GM12878 (cell line): ENCODE measurements around the gene TRIM9. TPM values are rescaled to one million over a fixed set of nuclear protein-coding genes. Genes with fewer than 3 reads are reported as not detected.

Experiments
- ATAC-seq: fragments of 200-7000 bp; cut with Tn5 transposase; 3 replicates; pipeline ENCODE4 v1.9.1; 2020; ENCODE audit warnings: mild to moderate bottlenecking, moderate library complexity
- BruUV-seq: library from RNA; stranded (reverse); fragments of 400-500 nt; replicated peaks from 2 replicates; lab custom pipeline; 2021; lab: Mats Ljungman, UMichigan
- CTCF ChIA-PET: fragments of 300-600 bp; sonication (Branson Sonifier 250); formaldehyde crosslinking; extraction: SDS; loops from one replicate; lab custom pipeline; 2021; ENCODE audit warnings: inconsistent platforms; lab: Yijun Ruan, JAX
- POLR2A ChIA-PET: fragments of 350-600 bp; formaldehyde crosslinking; extraction: SDS; loops from one replicate; lab custom pipeline; 2021; ENCODE audit warnings: inconsistent platforms; lab: Charles Lee
- RAD21 ChIA-PET: fragments of 300-600 bp; sonication (Branson Sonifier 250); formaldehyde crosslinking; loops from one replicate; lab custom pipeline; 2023; ENCODE audit warnings: antibody characterized with exemption; ENCODE audit not compliant: unreplicated experiment; lab: Charles Lee
- SMC1A ChIA-PET: fragments of 300-600 bp; sonication (Branson Sonifier 250); formaldehyde crosslinking; loops from one replicate; lab custom pipeline; 2023; ENCODE audit not compliant: unreplicated experiment, uncharacterized antibody; lab: Charles Lee
- DNase-seq: peaks from one replicate; pipeline ENCODE4 v3.0.0-alpha.2; 2011; ENCODE audit warnings: low read depth, low spot score
- FAIRE-seq: peaks from 3 replicates; lab custom pipeline; 2011; peaks lifted over from hg19 to GRCh38; lab: Jason Lieb, UNC
- H2AFZ ChIP-seq: 2 replicates; pipeline ENCODE4 v1.6.0; 2011; ENCODE audit warnings: low read depth, low read length, control low read depth; ENCODE audit not compliant: control insufficient read depth
- H3K27ac ChIP-seq: 2 replicates; pipeline ENCODE4 v1.5.1; 2011; ENCODE audit warnings: control low read depth; ENCODE audit not compliant: control insufficient read depth, insufficient read depth
- H3K27me3 ChIP-seq, 2 experiments: replicated peaks in 1 of 2; 2 replicates each; pipeline versions ENCODE4 v1.6.0 to v1.6.1; 2011; ENCODE audit warnings: low read length in 1 of 2; ENCODE audit not compliant: control insufficient read depth in 2 of 2, insufficient read depth in 2 of 2
- H3K36me3 ChIP-seq, 2 experiments: 2 replicates each; pipeline ENCODE4 v1.5.1; 2011; ENCODE audit warnings: low read length in 1 of 2; ENCODE audit not compliant: control insufficient read depth in 2 of 2, insufficient read depth in 2 of 2
- H3K4me1 ChIP-seq: 2 replicates; pipeline ENCODE4 v1.6.1; 2011; ENCODE audit warnings: mild to moderate bottlenecking, low read length, moderate library complexity, mixed read lengths; ENCODE audit not compliant: control insufficient read depth, insufficient read depth
- H3K4me2 ChIP-seq: 2 replicates; pipeline ENCODE4 v1.6.0; 2011; ENCODE audit warnings: control low read depth; ENCODE audit not compliant: control insufficient read depth, insufficient read depth
- H3K4me3 ChIP-seq: fragments of 200-600 bp; sonication (generic); 2 replicates; pipeline ENCODE4 v1.5.1; 2016
- H3K79me2 ChIP-seq: 2 replicates; pipeline ENCODE4 v1.6.0; 2011; ENCODE audit warnings: low read length; ENCODE audit not compliant: control insufficient read depth, insufficient read depth
- H3K9ac ChIP-seq: 2 replicates; pipeline ENCODE4 v1.8.0; 2011; ENCODE audit warnings: low read length, control low read depth, mixed read lengths; ENCODE audit not compliant: control insufficient read depth, insufficient read depth
- H3K9me3 ChIP-seq: replicated peaks from 3 replicates; pipeline ENCODE4 v1.5.1; 2011; ENCODE audit warnings: mild to moderate bottlenecking, low read length; ENCODE audit not compliant: control insufficient read depth, insufficient read depth
- H4K20me1 ChIP-seq: 2 replicates; pipeline ENCODE4 v1.6.0; 2011; ENCODE audit not compliant: control insufficient read depth, insufficient read depth
- ATF3 ChIP-seq: IDR thresholded peaks from 2 replicates; pipeline ENCODE4 v1.6.1; 2011; ENCODE audit warnings: low read depth, mild to moderate bottlenecking, low read length, moderate library complexity, borderline replicate concordance; ENCODE audit errors: extremely low read depth
- BACH1 ChIP-seq: fragments of 450-650 bp; IDR thresholded peaks from 2 replicates; pipeline ENCODE4 v1.6.1; 2017; ENCODE audit warnings: mild to moderate bottlenecking, borderline replicate concordance
- CBX3 ChIP-seq: fragments of 200-600 bp; sonication (generic); IDR thresholded peaks from 2 replicates; pipeline ENCODE4 v1.6.1; 2016; ENCODE audit warnings: low read depth, borderline replicate concordance
- CHD1 ChIP-seq: IDR thresholded peaks from 2 replicates; pipeline ENCODE4 v1.6.1; 2012; ENCODE audit warnings: low read depth, low read length, improper control_type of control experiment
- EED ChIP-seq: sonication (generic); IDR thresholded peaks from 2 replicates; pipeline ENCODE4 v1.6.1; 2016; ENCODE audit warnings: antibody characterized with exemption, low read depth
- ESRRA ChIP-seq: IDR thresholded peaks from 2 replicates; pipeline ENCODE4 v1.6.1; 2012; ENCODE audit warnings: mild to moderate bottlenecking, low read length, improper control_type of control experiment
- GABPA ChIP-seq: IDR thresholded peaks from 2 replicates; pipeline ENCODE4 v1.6.1; 2014; ENCODE audit warnings: antibody characterized with exemption, low read depth, mild to moderate bottlenecking, inconsistent platforms
- PAX8 ChIP-seq: fragments of 450-650 bp; IDR thresholded peaks from 2 replicates; pipeline ENCODE4 v1.6.1; 2017; ENCODE audit warnings: mild to moderate bottlenecking, moderate library complexity
- POU2F2 ChIP-seq: IDR thresholded peaks from 3 replicates; pipeline ENCODE4 v1.6.1; 2011; ENCODE audit warnings: low read depth, mild to moderate bottlenecking, low read length, borderline replicate concordance
- STAT3 ChIP-seq: IDR thresholded peaks from 2 replicates; pipeline ENCODE4 v1.6.1; 2011; ENCODE audit warnings: low read depth, low read length, improper control_type of control experiment
- ZBTB11 ChIP-seq: fragments of 450-650 bp; formaldehyde crosslinking; IDR thresholded peaks from 2 replicates; pipeline ENCODE4 v1.5.0; 2022; ENCODE audit warnings: mild to moderate bottlenecking, missing genetic modification characterization
- ZNF274 ChIP-seq: IDR thresholded peaks from one replicate; pipeline ENCODE4 v1.8.0; 2011; ENCODE audit not compliant: insufficient read length, insufficient read depth
- WGBS: methylation state at CpG from one replicate; pipeline ENCODE4 v1.1.6; 2016; ENCODE audit warnings: low lambda C conversion rate; ENCODE audit not compliant: insufficient replicate concordance, insufficient coverage; ENCODE audit errors: missing lambda C conversion rate; 5-methylcytosine and 5-hydroxymethylcytosine counted together
- in situ Hi-C: fragments of 300-500 bp; cut with MboI; formaldehyde crosslinking; loops from 9 replicates; pipeline ENCODE4 v1.14.3; 2018; ENCODE audit warnings: mixed read lengths
- intact Hi-C: fragments of 100-400 bp; cut with micrococcal nuclease; formaldehyde crosslinking; loops from one replicate; pipeline ENCODE4 v1.14.2; 2022; ENCODE audit not compliant: unreplicated experiment
- polyA plus RNA-seq, 11 experiments: library from polyadenylated mRNA; depleted of rRNA in 4 of 11; unstranded in 6 of 11; stranded (reverse) in 5 of 11; fragments of >200 nt; fragmentation: Nextera tagmentation in 4 of 11; fragmentation: Illumina TruSeq in 1 of 11; extraction: Ambion mirVana in 4 of 11; extraction: Trizol in 1 of 11; gene quantifications; 1 replicate in 1 of 11; 2 replicates in 10 of 11; pipeline versions ENCODE4 v1.2.1 to v1.2.3, GENCODE V29; 2011 to 2016; ENCODE audit warnings: inconsistent platforms in 2 of 11, missing spikeins in 2 of 11, low read depth in 1 of 11
- total RNA-seq, 4 experiments: library from RNA; depleted of rRNA in 3 of 4; stranded (reverse); fragments of >200 nt in 3 of 4; fragmentation: Illumina TruSeq in 1 of 4; extraction: Trizol in 1 of 4; gene quantifications; 2 replicates each; pipeline versions ENCODE4 v1.2.1 to v1.2.3, GENCODE V29; 2013 to 2021

The TRIM9 gene
- total and polyA plus RNA-seq, 10 of the 15 experiments (the other 5 are each of a cell fraction or from before 2014, with no cell fraction given): 0.04 to 0.18 (median 0.11) TPM; not detected in 2

GRCh38 chr14:51070726-51071125, 24.2 kb downstream of the TRIM9 start:
- H3K4me1 ChIP-seq: no peaks in the 10 kb centered on the region
- H2AFZ ChIP-seq: no peak overlapping the region
- no TSS peak for BruUV-seq
- ATAC-seq (no peak), FAIRE-seq (no peak), DNase-seq (no peak)
- H4K20me1 ChIP-seq: no peaks in the 10 kb centered on the region
- H3K4me3 ChIP-seq: no peak overlapping the region
- RAD21 ChIA-PET: no interaction called here
- H3K27ac ChIP-seq: no peak overlapping the region
- WGBS: 2% methylated on average over 4 of the region's 4 CpGs
- H3K36me3 ChIP-seq: no peaks in the 10 kb centered on the region
- TF ChIP-seq EED: no peak
- no peak for TF ChIP-seq CBX3
- no peak for TF ChIP-seq ESRRA
- no peak for TF ChIP-seq POU2F2
- no peak for TF ChIP-seq CHD1
- TF ChIP-seq ZNF274: no peak
- no peak for TF ChIP-seq GABPA
- no peak for TF ChIP-seq ZBTB11 (CRISPR knock-in tag)
- TF ChIP-seq ATF3: no peak
- no peak for TF ChIP-seq PAX8
- TF ChIP-seq STAT3: no peak
- TF ChIP-seq BACH1: no peak
- H3K79me2 ChIP-seq: no peaks in the 10 kb centered on the region
- SMC1A ChIA-PET: no interaction called here
- H3K27me3 ChIP-seq: no peaks in the 10 kb centered on the region
- in situ Hi-C loops: no loop called here
- CTCF ChIA-PET: no interaction called here
- H3K9me3 ChIP-seq: no peaks in the 10 kb centered on the region; the same call in 2 of the 3 replicates
- H3K4me2 ChIP-seq: no peak overlapping the region
- POLR2A ChIA-PET: interaction anchor here (0.7 kb wide), 1 partner anchor 301 kb away, joined by 4 read pairs; no protein-coding TSS in a partner anchor
- intact Hi-C loops: no loop called here
- no peak overlapping the region for H3K9ac ChIP-seq
